Prostate gland (tissue), 2 donors: ENCODE data around the gene GARS1.
"Not testable (repeated sequence)": the region's sequence is repeated elsewhere in the genome, so short reads cannot be mapped to it uniquely, and the experiment has no call there.

Experiments used
- POLR2A ChIP-seq: fragments of 450-650 bp; IDR thresholded peaks from one replicate; pipeline ENCODE4 v1.6.1; 2016; ENCODE audit warnings: antibody characterized with exemption, mild to moderate bottlenecking
- POLR2AphosphoS5 ChIP-seq: sonication (generic); formaldehyde crosslinking; IDR thresholded peaks from one replicate; pipeline ENCODE4 v1.6.1; 2017; ENCODE audit warnings: antibody characterized with exemption
- TF ChIP-seq, protein P1 (sequence below), 4 experiments: fragments of 200-600 bp in 2 of 4; fragments of 450-650 bp in 2 of 4; sonication (generic) in 2 of 4; IDR thresholded peaks; 1 replicate in 3 of 4; 2 replicates in 1 of 4; pipeline ENCODE4 v1.5.1; 2016 to 2019; ENCODE audit warnings: antibody characterized with exemption in 4 of 4, mild to moderate bottlenecking in 2 of 4, moderate library complexity in 2 of 4

DNA sequence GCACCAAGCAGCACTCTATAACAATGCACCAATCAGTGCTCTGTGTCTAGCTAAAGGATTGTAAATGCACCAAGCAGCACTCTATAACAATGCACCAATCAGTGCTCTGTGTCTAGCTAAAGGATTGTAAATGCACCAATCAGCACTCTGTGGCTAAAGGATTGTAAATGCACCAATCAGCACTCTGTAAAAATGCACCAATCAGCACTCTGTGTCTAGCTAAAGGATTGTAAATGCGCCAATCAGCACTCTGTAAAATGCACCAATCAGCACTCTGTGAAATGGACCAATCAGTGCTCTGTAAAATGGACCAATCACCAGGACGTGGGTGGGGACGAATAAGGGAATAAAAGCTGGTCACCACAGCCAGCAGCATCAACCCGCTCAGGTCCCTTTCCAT is 24.4 kb upstream of the GARS1 start:
- TF ChIP-seq POLR2AphosphoS5, POLR2A: not testable (repeated sequence)
- TF ChIP-seq, protein P1, sequence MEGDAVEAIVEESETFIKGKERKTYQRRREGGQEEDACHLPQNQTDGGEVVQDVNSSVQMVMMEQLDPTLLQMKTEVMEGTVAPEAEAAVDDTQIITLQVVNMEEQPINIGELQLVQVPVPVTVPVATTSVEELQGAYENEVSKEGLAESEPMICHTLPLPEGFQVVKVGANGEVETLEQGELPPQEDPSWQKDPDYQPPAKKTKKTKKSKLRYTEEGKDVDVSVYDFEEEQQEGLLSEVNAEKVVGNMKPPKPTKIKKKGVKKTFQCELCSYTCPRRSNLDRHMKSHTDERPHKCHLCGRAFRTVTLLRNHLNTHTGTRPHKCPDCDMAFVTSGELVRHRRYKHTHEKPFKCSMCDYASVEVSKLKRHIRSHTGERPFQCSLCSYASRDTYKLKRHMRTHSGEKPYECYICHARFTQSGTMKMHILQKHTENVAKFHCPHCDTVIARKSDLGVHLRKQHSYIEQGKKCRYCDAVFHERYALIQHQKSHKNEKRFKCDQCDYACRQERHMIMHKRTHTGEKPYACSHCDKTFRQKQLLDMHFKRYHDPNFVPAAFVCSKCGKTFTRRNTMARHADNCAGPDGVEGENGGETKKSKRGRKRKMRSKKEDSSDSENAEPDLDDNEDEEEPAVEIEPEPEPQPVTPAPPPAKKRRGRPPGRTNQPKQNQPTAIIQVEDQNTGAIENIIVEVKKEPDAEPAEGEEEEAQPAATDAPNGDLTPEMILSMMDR (IDR thresholded peaks at IDR 0.05): not testable (repeated sequence)
